K562 (cell line): ENCODE measurements around the gene CFDP1. TPM values are rescaled to one million over a fixed set of nuclear protein-coding genes. Genes with fewer than 3 reads are reported as not detected.

Experiments used
- CEBPB ChIP-seq: fragments of 450-650 bp; IDR thresholded peaks from 2 replicates; pipeline ENCODE4 v1.6.1; 2016; ENCODE audit warnings: missing genetic modification characterization, missing compliant biosample characterization
- ZBTB1 ChIP-seq: sonication (generic); formaldehyde crosslinking; IDR thresholded peaks from 2 replicates; pipeline ENCODE4 v1.8.1; 2023; ENCODE audit warnings: missing genetic modification reagents, low read depth, mild to moderate bottlenecking, borderline replicate concordance
- polyA plus RNA-seq, 8 experiments: library from polyadenylated mRNA; depleted of rRNA in 4 of 8; stranded (reverse) in 5 of 8; unstranded in 3 of 8; fragments of >200 nt; fragmentation: Nextera tagmentation in 2 of 8; fragmentation: Illumina TruSeq in 1 of 8; extraction: Ambion mirVana in 2 of 8; extraction: Trizol in 1 of 8; gene quantifications; 2 replicates each; pipeline versions ENCODE4 v1.2.1 to v1.2.3, GENCODE V29; 2011 to 2014; ENCODE audit warnings: inconsistent platforms in 1 of 8, missing spikeins in 1 of 8
- total RNA-seq, 7 experiments: library from RNA; depleted of rRNA in 6 of 7; stranded (reverse); fragments of >200 nt in 6 of 7; fragmentation: Illumina TruSeq in 2 of 7; extraction: Trizol in 2 of 7; gene quantifications; 2 replicates each; pipeline versions ENCODE4 v1.2.1 to v1.2.3, GENCODE V29; 2011 to 2021; ENCODE audit warnings: low replicate concordance in 1 of 7
- TF ChIP-seq, protein P1 (sequence below), 2 experiments: fragments of 450-650 bp; IDR thresholded peaks; 2 replicates each; pipeline ENCODE4 v1.6.1; 2016; ENCODE audit warnings: mild to moderate bottlenecking in 2 of 2, borderline replicate concordance in 1 of 2, low read depth in 1 of 2, moderate library complexity in 1 of 2

CFDP1 gene
- total and polyA plus RNA-seq, 9 of the 15 experiments (the other 6 are each of a cell fraction or from before 2014, with no cell fraction given): 31.5 to 78.4 (median 61.7) TPM

DNA sequence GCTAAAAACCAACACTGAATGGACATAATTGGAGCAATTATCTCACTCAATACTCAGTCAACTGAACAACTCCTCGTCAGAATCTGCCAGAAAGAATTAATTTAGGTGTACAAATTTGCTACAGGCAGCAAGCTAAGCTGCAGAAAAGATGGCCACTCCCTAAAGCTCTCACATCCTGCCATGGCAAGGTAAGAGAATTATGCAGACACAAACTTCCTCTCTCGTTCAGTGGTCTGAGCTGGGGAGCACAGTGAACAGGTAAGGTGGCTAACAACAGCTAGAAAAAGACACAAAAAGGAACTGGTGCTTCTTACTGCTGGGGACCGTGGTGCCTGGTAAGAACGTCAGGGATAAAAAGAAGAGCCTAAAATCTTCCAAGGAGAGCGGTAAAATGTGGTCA, 107.0 kb downstream of the CFDP1 start (continued):
- TF ChIP-seq, protein P1, sequence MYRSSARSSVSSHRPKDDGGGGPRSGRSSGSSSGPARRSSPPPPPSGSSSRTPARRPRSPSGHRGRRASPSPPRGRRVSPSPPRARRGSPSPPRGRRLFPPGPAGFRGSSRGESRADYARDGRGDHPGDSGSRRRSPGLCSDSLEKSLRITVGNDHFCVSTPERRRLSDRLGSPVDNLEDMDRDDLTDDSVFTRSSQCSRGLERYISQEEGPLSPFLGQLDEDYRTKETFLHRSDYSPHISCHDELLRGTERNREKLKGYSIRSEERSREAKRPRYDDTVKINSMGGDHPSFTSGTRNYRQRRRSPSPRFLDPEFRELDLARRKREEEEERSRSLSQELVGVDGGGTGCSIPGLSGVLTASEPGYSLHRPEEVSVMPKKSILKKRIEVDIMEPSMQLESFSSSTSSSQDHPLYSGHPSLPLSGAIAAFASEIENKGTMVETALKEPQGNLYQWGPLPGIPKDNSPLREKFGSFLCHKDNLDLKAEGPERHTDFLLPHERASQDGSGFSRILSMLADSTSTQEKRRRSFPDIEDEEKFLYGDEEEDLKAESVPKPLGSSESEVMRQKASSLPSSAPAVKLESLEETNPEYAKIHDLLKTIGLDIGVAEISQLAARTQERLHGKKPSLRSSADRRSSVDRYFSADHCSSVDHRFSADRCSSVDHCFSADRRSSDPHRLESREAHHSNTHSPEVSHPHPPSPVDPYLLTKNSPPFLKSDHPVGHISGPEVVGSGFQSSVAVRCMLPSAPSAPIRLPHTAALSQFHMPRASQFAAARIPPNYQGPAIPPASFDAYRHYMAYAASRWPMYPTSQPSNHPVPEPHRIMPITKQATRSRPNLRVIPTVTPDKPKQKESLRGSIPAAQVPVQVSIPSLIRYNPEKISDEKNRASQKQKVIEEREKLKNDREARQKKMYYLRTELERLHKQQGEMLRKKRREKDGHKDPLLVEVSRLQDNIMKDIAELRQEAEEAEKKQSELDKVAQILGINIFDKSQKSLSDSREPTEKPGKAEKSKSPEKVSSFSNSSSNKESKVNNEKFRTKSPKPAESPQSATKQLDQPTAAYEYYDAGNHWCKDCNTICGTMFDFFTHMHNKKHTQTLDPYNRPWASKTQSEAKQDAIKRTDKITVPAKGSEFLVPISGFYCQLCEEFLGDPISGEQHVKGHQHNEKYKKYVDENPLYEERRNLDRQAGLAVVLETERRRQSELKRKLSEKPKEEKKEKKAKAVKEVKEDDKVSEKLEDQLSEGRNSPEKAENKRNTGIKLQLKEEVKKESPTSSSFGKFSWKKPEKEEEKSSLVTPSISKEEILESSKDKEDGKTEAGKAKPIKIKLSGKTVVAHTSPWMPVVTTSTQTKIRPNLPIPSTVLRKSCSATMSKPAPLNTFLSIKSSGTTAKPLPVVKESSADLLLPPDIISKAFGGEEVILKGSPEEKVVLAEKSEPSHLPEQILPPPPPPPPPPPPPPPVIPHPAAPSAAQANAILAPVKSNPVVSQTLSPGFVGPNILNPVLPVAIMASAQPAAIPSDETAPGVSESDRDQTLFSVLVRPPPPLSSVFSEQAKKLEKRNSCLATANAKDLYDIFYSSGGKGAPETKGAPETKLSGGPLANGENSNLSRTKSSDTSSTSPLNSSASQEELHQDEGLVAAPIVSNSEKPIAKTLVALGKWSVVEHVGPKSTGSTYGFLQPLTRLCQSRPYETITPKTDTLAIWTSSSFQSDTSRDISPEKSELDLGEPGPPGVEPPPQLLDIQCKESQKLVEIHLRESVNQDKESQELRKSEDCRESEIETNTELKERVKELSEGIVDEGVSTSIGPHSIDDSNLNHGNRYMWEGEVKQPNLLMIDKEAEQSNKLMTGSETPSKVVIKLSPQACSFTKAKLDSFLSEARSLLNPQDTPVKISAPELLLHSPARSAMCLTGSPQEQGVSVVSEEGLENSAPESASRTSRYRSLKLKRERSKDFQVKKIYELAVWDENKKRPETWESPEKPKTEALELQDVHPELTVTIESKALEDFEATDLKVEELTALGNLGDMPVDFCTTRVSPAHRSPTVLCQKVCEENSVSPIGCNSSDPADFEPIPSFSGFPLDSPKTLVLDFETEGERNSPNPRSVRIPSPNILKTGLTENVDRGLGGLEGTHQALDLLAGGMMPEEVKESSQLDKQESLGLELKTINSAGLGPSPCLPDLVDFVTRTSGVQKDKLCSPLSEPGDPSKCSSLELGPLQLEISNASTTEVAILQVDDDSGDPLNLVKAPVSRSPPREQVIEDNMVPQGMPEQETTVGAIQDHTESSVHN (IDR thresholded peaks at IDR 0.05; ENCODE audit: borderline replicate concordance in 1 of 2, low read depth in 1 of 2): no peak
- TF ChIP-seq CEBPB (tag): no peak
- no peak for TF ChIP-seq ZBTB1 (CRISPR knock-in tag)
